Activated T-cell treated with anti-CD3 and anti-CD28 coated beads for 24 hours (primary cell): ENCODE measurements around the gene PIP5K1B.
"Not testable (repeated sequence)": the region's sequence is repeated elsewhere in the genome, so short reads cannot be mapped to it uniquely, and the experiment has no call there.

Experiments
- DNase-seq: peaks from one replicate; pipeline ENCODE4 v3.0.0-alpha.2; 2020; ENCODE audit warnings: low read depth

The PIP5K1B gene

GRCh38 chr9:68955330-68955729, 250.3 kb downstream of the PIP5K1B start:
- no peak for DNase-seq

- DNase-seq: no peak
Observed at GRCh38 chr9:68957479-68957878, 252.4 kb downstream of the PIP5K1B start.

- no peak for DNase-seq
Observed at GRCh38 chr9:68961587-68961986, 256.5 kb downstream of the PIP5K1B start.

- no peak for DNase-seq
Observed at GRCh38 chr9:68963416-68963815, 258.4 kb downstream of the PIP5K1B start.

GRCh38 chr9:68964102-68964541, 259.1 kb downstream of the PIP5K1B start:
- DNase-seq: no peak

GRCh38 chr9:68964765-68965164, 259.7 kb downstream of the PIP5K1B start:
- no peak for DNase-seq

- DNase-seq: no peak
Observed at GRCh38 chr9:68966496-68966944, 261.5 kb downstream of the PIP5K1B start.

- DNase-seq: no peak
Observed at GRCh38 chr9:68967800-68968199, 262.8 kb downstream of the PIP5K1B start.

- DNase-seq: no peak
Observed at GRCh38 chr9:68969538-68969937, 264.5 kb downstream of the PIP5K1B start.

GRCh38 chr9:68970151-68970550, 265.1 kb downstream of the PIP5K1B start:
- no peak for DNase-seq

GRCh38 chr9:68973619-68974018, 268.6 kb downstream of the PIP5K1B start:
- no peak for DNase-seq

GRCh38 chr9:68974431-68974830, 269.4 kb downstream of the PIP5K1B start:
- no peak for DNase-seq

- DNase-seq: no peak
Observed at GRCh38 chr9:68974901-68975300, 269.9 kb downstream of the PIP5K1B start.

- no peak for DNase-seq
Observed at GRCh38 chr9:68975365-68976043, 270.5 kb downstream of the PIP5K1B start.

- no peak for DNase-seq
Observed at GRCh38 chr9:68978066-68978465, 273.0 kb downstream of the PIP5K1B start.

GRCh38 chr9:68978501-68978900, 273.5 kb downstream of the PIP5K1B start:
- no peak for DNase-seq

GRCh38 chr9:68979538-68980314, 274.7 kb downstream of the PIP5K1B start:
- no peak for DNase-seq

GRCh38 chr9:68980341-68980914, 275.4 kb downstream of the PIP5K1B start:
- DNase-seq: no peak

- DNase-seq: no peak
Observed at GRCh38 chr9:68981789-68982188, 276.7 kb downstream of the PIP5K1B start.

- DNase-seq: no peak
Observed at GRCh38 chr9:68983008-68983411, 278.0 kb downstream of the PIP5K1B start.

GRCh38 chr9:68983522-68984424, 278.7 kb downstream of the PIP5K1B start:
- DNase-seq: no peak

GRCh38 chr9:68986949-68987348, 281.9 kb downstream of the PIP5K1B start:
- not testable (repeated sequence) for DNase-seq
